Suprapubic skin (tissue), 4 donors: ENCODE measurements around the gene TXN2.
"Not testable (repeated sequence)": the region's sequence is repeated elsewhere in the genome, so short reads cannot be mapped to it uniquely, and the experiment has no call there.

Experiments used
- CTCF ChIP-seq, 2 donors: fragments of 200-600 bp in 1 of 2; fragments of 450-650 bp in 1 of 2; sonication (generic) in 1 of 2; IDR thresholded peaks; one replicate each; pipeline ENCODE4 v1.5.1; 2016 to 2019; ENCODE audit warnings: antibody characterized with exemption in 2 of 2, mild to moderate bottlenecking in 1 of 2, moderate library complexity in 1 of 2
- POLR2A ChIP-seq, 2 donors: fragments of 450-650 bp; IDR thresholded peaks; one replicate each; pipeline ENCODE4 v1.6.1; 2017; ENCODE audit warnings: antibody characterized with exemption in 2 of 2, mild to moderate bottlenecking in 2 of 2, moderate library complexity in 2 of 2
- POLR2AphosphoS5 ChIP-seq, 3 donors: sonication (generic); formaldehyde crosslinking; IDR thresholded peaks; one replicate each; pipeline ENCODE4 v1.6.1; 2017; ENCODE audit warnings: antibody characterized with exemption in 3 of 3

DNA sequence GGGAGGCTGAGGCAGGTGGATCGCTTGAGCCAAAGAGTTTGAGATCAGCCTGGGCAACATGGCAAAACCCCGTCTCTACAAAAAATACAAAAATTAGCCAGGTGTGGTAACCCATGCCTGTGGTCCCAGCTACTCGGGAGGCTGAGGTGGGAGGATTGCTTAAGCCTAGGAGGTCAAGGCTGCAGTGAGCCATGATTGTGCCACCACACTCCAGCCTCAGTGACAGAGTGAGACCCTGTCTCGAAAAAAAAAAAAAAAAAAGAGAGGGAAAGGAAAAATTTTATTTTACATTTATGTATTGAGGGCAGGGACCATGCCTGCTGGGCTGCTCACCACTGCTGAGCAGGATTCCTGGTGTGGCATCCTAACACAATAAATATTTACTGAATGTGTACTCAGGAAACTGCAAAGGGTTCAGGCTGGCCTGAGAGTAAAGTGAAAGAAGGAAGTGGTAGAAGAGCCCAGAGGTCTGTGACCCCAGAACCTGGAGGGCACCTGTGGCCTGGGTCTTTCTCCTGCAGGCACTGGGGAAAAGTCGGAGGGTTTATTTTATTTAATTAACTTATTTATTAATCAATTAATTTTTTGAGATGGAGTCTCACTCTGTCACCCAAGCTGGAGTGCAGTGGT lies 28.3 kb downstream of the TXN2 start:
- not testable (repeated sequence) for TF ChIP-seq CTCF, POLR2A, POLR2AphosphoS5 (IDR thresholded peaks at IDR 0.05)
